Adrenal gland (tissue), 5 donors: ENCODE data around the gene CDH18.

Experiments used
- POLR2A ChIP-seq, 2 donors: fragments of 450-650 bp; IDR thresholded peaks; one replicate each; pipeline ENCODE4 v1.6.1; 2017; ENCODE audit warnings: antibody characterized with exemption in 2 of 2, mild to moderate bottlenecking in 2 of 2, moderate library complexity in 1 of 2
- TF ChIP-seq, protein P1 (sequence below), 6 experiments: fragments of 450-650 bp in 4 of 6; fragments of 200-600 bp in 2 of 6; sonication (generic) in 1 of 6; IDR thresholded peaks; 1 replicate in 5 of 6; 2 replicates in 1 of 6; pipeline versions ENCODE4 v1.5.1 to v1.8.0; 2016 to 2021; ENCODE audit warnings: antibody characterized with exemption in 6 of 6, mild to moderate bottlenecking in 2 of 6, moderate library complexity in 1 of 6
- donor health status: DM: no; HTN: no; CAD: no.

DNA sequence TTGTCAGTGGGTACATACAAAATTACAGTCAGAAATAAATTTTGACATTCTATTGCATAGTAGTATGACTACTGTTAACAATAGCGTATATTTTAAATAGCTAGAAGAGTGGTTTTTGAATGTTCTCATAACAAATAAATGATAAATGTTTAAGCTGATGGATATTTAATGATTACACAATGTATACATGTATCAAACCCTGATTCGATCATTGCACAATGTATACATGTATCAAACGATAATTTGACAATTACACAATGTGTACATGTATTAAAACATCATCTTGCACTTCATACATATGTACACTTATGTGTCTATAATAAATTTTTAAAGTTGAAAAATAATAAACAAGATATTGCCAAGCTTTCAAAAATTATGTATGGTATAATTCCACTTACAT is 87.7 kb downstream of the CDH18 start:
- TF ChIP-seq, protein P1, sequence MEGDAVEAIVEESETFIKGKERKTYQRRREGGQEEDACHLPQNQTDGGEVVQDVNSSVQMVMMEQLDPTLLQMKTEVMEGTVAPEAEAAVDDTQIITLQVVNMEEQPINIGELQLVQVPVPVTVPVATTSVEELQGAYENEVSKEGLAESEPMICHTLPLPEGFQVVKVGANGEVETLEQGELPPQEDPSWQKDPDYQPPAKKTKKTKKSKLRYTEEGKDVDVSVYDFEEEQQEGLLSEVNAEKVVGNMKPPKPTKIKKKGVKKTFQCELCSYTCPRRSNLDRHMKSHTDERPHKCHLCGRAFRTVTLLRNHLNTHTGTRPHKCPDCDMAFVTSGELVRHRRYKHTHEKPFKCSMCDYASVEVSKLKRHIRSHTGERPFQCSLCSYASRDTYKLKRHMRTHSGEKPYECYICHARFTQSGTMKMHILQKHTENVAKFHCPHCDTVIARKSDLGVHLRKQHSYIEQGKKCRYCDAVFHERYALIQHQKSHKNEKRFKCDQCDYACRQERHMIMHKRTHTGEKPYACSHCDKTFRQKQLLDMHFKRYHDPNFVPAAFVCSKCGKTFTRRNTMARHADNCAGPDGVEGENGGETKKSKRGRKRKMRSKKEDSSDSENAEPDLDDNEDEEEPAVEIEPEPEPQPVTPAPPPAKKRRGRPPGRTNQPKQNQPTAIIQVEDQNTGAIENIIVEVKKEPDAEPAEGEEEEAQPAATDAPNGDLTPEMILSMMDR (IDR thresholded peaks at IDR 0.05): no peak
- no peak for TF ChIP-seq POLR2A (IDR thresholded peaks at IDR 0.05)
